ENCODE results near the gene PRRC2C.

PRRC2C gene

DNA sequence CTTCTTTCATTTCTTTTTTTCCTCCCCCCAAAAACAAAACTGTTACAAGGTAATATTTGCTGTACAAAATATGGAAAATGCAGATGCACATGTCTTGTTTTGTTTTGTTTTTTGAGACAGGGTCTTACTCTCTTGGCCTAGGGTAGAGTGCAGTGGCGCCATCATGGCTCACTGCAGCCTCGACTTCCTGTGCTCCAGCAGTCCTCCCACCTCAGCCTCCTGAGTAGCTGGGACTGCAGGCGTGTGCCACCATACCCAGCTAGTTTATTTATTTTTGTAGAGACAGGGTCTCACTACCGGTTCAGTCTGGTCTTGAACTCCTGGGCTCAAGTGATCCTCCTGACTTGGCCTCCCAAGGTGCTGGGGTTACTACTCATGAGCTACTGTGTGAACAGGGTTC is 15.5 kb downstream of the PRRC2C start:
- H3K27ac ChIP-seq = no peak overlapping the region

DNA sequence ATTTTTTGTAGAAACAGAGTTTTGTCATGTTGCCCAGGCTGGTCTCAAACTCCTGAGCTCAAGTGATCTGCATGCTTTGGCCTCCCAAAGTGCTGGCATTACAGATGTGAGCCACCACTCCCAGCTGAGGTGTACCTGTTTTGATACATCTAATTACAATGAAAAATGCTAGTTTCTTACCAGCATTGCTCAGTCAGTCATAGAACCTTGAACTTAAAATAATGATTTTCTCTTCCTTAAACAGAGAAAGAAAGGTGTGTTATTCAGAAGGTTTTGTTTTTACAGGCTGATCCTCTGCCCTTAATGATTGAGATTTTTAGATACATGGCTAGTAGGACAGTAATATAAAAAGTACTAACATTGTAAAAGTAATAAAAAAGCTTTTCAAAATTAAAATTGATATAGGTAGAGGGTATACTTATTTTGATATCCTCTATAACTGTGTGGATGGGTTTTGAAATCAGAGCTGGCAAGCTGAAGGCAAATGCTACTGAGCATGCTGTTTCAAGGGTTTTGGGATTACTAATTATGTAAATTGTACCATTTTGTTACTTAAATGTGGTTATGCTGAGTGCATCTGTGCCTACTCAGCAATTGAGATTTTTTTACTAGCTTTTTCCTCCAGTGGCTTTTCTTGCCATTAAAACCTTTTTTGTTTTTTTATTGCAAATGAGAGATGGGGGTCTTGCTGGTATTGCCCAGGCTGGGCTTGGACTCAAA is 16.1 kb downstream of the PRRC2C start:
- TF ChIP-seq, protein P1, sequence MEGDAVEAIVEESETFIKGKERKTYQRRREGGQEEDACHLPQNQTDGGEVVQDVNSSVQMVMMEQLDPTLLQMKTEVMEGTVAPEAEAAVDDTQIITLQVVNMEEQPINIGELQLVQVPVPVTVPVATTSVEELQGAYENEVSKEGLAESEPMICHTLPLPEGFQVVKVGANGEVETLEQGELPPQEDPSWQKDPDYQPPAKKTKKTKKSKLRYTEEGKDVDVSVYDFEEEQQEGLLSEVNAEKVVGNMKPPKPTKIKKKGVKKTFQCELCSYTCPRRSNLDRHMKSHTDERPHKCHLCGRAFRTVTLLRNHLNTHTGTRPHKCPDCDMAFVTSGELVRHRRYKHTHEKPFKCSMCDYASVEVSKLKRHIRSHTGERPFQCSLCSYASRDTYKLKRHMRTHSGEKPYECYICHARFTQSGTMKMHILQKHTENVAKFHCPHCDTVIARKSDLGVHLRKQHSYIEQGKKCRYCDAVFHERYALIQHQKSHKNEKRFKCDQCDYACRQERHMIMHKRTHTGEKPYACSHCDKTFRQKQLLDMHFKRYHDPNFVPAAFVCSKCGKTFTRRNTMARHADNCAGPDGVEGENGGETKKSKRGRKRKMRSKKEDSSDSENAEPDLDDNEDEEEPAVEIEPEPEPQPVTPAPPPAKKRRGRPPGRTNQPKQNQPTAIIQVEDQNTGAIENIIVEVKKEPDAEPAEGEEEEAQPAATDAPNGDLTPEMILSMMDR (conservative IDR thresholded peaks at IDR 0.05) = no peak
- no peak for TF ChIP-seq ZFX (IDR thresholded peaks at IDR 0.05)
- no peak overlapping the region for H3K27ac ChIP-seq

More for the DNA sequence above, 15.5 kb downstream of the PRRC2C start:
- TF ChIP-seq, protein P1 (conservative IDR thresholded peaks at IDR 0.05) = no peak
- TF ChIP-seq ZFX (IDR thresholded peaks at IDR 0.05) = no peak

DNA sequence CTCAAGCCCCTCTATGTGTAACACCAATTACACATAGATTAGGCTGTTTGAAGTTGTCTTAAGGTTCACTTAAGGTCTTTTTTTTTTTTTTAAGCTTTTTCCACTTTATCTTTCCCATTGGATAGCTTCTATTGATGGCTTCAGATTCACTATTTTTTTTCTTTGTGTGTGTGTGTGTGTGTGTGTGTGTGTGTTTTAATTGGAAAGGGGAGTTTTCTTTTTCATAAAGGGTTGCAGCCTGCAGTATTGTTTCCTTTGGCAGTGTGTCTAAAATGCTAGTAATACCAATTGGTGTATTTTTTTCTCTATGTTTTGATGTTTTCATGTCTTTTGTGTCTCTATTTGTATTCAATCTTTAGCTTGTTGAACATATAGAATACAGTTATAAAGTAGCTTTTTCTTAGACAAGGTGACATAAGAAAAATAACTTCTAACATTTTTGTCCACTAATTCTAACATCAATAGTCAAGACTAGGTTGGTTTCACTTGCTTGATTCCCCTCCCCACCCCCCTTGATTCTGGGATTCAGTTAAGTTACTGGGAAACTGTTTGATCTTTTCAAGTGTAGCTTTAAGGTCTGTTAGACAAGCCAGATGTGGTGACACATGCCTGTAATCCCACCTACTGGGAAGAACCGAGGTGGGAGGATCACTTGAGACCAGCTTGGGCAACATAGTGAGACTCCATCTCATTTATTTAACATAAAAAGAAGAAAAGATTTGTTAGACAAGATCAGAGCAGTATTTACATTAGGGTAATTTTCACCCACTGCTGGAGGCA is 21.4 kb downstream of the PRRC2C start:
- no peak for TF ChIP-seq ZFX (IDR thresholded peaks at IDR 0.05)
- TF ChIP-seq, protein P1 (conservative IDR thresholded peaks at IDR 0.05) = no peak
- no peak overlapping the region for H3K27ac ChIP-seq

DNA sequence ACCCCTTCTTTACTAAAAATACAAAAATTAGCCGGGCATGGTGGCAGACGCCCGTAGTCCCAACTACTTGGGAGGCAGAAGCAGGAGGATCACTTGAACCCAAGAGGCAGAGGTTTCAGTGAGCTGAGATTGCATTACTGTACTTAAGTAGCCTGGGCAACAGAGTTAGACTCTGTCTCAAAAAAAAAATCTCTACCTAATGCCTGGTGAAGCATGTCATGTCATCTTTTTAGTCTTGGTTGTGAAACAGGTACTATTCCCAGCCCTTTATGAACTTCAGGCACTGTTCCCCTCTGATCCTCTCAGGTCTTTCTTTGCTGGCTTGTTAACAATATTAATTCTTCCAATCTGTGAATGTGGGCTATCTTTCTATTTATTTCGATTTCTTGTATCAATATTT is 22.1 kb downstream of the PRRC2C start:
- H3K27ac ChIP-seq = no peak overlapping the region
- no peak for TF ChIP-seq ZFX (IDR thresholded peaks at IDR 0.05)
- TF ChIP-seq, protein P1 (conservative IDR thresholded peaks at IDR 0.05) = no peak

DNA sequence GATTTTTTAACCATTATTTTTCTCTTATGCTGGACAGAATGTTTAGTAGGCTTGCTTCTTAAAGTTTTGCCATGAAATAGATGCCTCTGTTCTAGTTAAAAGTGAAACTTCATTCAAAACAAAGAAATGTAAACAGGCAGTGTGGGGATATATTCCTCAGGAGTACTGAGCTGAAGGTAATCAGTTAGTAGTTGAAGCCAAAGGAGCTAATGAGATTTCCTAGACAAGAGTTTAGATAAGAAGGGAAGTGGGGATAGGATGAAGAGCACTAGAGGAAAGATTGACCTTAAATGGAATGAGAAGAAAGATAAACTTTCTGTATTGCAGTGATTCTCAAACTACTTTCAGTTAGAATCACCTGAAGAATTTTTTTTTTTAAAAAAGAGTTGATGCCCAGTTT is 23.9 kb downstream of the PRRC2C start:
- TF ChIP-seq, protein P1 (conservative IDR thresholded peaks at IDR 0.05) = no peak
- TF ChIP-seq ZFX (IDR thresholded peaks at IDR 0.05) = no peak
- no peak overlapping the region for H3K27ac ChIP-seq

DNA sequence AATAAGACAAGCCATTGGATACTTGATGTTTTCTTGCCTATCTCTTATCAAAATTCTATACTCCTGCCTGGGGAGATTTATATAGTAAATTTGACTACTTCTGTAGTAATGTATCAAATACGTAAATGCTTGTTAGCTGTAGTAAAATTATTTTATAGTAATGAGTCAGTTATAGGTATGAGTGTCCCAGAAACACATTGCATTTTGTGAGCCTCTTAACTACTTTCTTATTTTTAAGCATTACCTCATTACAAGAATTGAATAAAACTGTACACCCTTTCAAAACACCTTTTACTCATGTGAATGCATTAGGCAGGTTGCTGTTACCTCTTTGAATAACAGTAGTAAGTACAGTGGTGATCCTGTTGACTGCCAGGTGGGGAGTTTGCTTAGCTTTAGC is 28.4 kb downstream of the PRRC2C start:
- TF ChIP-seq ZFX (IDR thresholded peaks at IDR 0.05) = no peak
- TF ChIP-seq, protein P1 (conservative IDR thresholded peaks at IDR 0.05) = no peak
- H3K27ac ChIP-seq = no peak overlapping the region

DNA sequence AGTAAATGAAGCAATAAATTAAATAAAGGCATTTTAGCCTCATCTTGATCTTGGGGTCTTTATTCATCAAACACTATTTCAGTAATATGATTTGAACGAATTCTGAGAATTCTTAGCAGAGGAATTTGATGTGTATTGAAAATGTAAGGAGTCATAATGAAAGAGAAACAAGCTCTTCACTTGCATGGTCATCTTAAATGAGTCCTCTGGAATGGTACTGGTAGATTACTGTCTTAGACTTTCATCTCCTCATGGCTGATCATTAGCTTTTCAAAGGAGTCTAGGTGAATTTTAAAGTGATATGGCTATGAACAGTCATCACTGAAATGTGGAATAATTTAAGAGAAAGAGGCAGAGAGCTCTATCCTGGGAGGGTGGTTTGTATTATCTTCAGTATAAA is 30.0 kb downstream of the PRRC2C start:
- TF ChIP-seq, protein P1 (conservative IDR thresholded peaks at IDR 0.05) = no peak
- TF ChIP-seq ZFX (IDR thresholded peaks at IDR 0.05) = no peak
- H3K27ac ChIP-seq = no peak overlapping the region

Measured in C4-2B (cell line).